SH-SY5Y (cell line): ENCODE data around the gene ATP12A.

ENCODE experiments used
- GATA2 ChIP-seq: IDR thresholded peaks from 2 replicates; pipeline ENCODE4 v1.6.1; 2011; ENCODE audit warnings: mild to moderate bottlenecking, low read depth, low read length
- GATA3 ChIP-seq: IDR thresholded peaks from 2 replicates; pipeline ENCODE4 v1.6.1; 2011; ENCODE audit warnings: low read depth, mild to moderate bottlenecking, low read length, moderate library complexity

DNA sequence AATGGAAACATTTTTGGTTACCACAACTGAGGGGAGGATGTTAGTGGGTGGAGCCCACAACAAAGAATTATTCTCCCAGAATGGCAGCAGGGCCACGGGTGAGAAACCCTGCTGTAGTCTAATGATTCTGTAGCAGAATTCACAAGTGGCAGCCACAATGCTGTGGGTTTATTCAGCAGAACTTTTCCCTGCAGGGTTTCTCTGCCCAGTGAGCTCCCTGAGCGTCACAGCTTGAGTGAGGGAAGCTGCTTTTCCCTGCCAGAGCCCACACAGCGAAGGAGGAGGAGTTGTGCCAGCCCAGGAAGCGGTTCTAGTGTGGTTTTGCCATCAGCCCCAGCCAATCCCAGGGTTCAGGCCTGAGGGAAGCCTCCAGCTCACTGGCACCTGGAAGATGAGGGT lies 4.4 kb downstream of the ATP12A start:
- TF ChIP-seq GATA2: no peak
- no peak for TF ChIP-seq GATA3
